Skin of body (tissue), 2 donors: Measurements from ENCODE around the gene OR4D1. TPM values are rescaled to one million over a fixed set of nuclear protein-coding genes. Genes with fewer than 3 reads are reported as not detected.
A peak's percentile ranks its signal among the peaks of the same experiment; 100 is the strongest.
"Not testable (repeated sequence)": the region's sequence is repeated elsewhere in the genome, so short reads cannot be mapped to it uniquely, and the experiment has no call there.

Experiments used
- DNase-seq: peaks from one replicate; lab custom pipeline; 2025; lab: John Stamatoyannopoulos, UW
- total RNA-seq: library from RNA; depleted of rRNA; stranded (reverse); fragments of >200 nt; gene quantifications from one replicate; pipeline ENCODE4 v1.2.3, GENCODE V29; 2014

Gene OR4D1
- not detected for total RNA-seq

GRCh38 chr17:58147930-58148434, at the start of gene OR4D1:
OR4D1 (plus strand) TSS chr17:58148384; CDS start chr17:58155154, 6,770 bp downstream.
- no peak for DNase-seq

GRCh38 chr17:58100506-58100905, 47.7 kb upstream of the OR4D1 start:
- DNase-seq: no peak

GRCh38 chr17:58101898-58102297, 46.3 kb upstream of the OR4D1 start:
- DNase-seq: not testable (repeated sequence)

- DNase-seq: no peak
These were observed 43.1 kb upstream of the OR4D1 start for GRCh38 chr17:58105093-58105492.

GRCh38 chr17:58107306-58107705, 40.9 kb upstream of the OR4D1 start:
- DNase-seq: no peak

- DNase-seq: no peak
These were observed 39.0 kb upstream of the OR4D1 start for GRCh38 chr17:58109197-58109596.

- no peak for DNase-seq
These were observed 38.2 kb upstream of the OR4D1 start for GRCh38 chr17:58110012-58110411.

GRCh38 chr17:58111676-58112075, 36.5 kb upstream of the OR4D1 start:
- DNase-seq: no peak

GRCh38 chr17:58112970-58113631, 35.1 kb upstream of the OR4D1 start:
- peak; percentile 29 for DNase-seq

GRCh38 chr17:58113947-58114346, 34.2 kb upstream of the OR4D1 start:
- DNase-seq: no peak

- DNase-seq: no peak
These were observed 30.8 kb upstream of the OR4D1 start for GRCh38 chr17:58117382-58117781.

- no peak for DNase-seq
These were observed 28.7 kb upstream of the OR4D1 start for GRCh38 chr17:58119491-58119890.

- DNase-seq: no peak
These were observed 27.9 kb upstream of the OR4D1 start for GRCh38 chr17:58120195-58120822.

- no peak for DNase-seq
These were observed 26.3 kb upstream of the OR4D1 start for GRCh38 chr17:58121925-58122324.

GRCh38 chr17:58127846-58128245, 20.3 kb upstream of the OR4D1 start:
- no peak for DNase-seq

GRCh38 chr17:58132697-58133096, 15.5 kb upstream of the OR4D1 start:
- DNase-seq: not testable (repeated sequence)

GRCh38 chr17:58136669-58137279, 11.4 kb upstream of the OR4D1 start:
- no peak for DNase-seq

GRCh38 chr17:58141505-58141904, 6.7 kb upstream of the OR4D1 start:
- no peak for DNase-seq

- not testable (repeated sequence) for DNase-seq
These were observed 4.8 kb upstream of the OR4D1 start for GRCh38 chr17:58143335-58143734.

GRCh38 chr17:58144801-58145200, 3.4 kb upstream of the OR4D1 start:
- DNase-seq: no peak

- DNase-seq: no peak
These were observed 425 bp downstream of the OR4D1 start for GRCh38 chr17:58148609-58149008.

- DNase-seq: no peak
These were observed 2.2 kb downstream of the OR4D1 start for GRCh38 chr17:58150394-58150793.

- DNase-seq: no peak
These were observed 4.9 kb downstream of the OR4D1 start for GRCh38 chr17:58153046-58153445.
